Measurements from ENCODE around the gene TRMT1L. TPM values are rescaled to one million over a fixed set of nuclear protein-coding genes. Genes with fewer than 3 reads are reported as not detected.

The TRMT1L gene
- total and polyA plus RNA-seq, 9 donors = 8.0 to 24.9 (median 15.8) TPM

DNA sequence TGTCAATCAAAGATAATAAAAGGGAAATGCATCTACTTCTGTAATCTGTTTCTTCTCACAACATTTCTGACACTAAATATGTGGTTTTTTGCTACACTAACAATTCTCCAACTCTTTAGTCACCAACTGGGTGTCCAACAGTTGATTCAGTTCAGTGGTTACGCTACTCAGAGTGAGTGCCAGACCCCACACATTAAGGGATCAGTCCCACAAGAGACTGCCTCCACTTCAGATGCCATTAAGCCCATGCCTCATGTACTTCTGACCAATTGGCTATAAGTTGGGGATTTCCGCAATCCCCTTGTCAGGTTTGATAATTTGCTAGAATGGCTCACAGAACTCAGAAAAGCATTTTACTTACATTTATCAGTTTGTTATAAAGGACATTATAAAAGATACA is 83.0 kb downstream of the TRMT1L start:
- intact Hi-C loops (cut with DNase I) = no loop called here
- no peak for DNase-seq
- Histone ChIP-seq H3K27me3 (no peaks in the 10 kb centered on the region), H3K9me3 (no peaks in the 10 kb centered on the region), H3K27ac (no peak overlapping the region), H3K4me3 (no peak overlapping the region), H3K4me1 (ENCODE audit: insufficient read depth) (peaks cover 2% of the 10 kb centered on the region), H3K36me3 (no peaks in the 10 kb centered on the region)
- 94 to 100% (median 99%) methylated on average over 2 of the region's 2 CpGs for WGBS, 3 donors
- TF ChIP-seq, protein P1, sequence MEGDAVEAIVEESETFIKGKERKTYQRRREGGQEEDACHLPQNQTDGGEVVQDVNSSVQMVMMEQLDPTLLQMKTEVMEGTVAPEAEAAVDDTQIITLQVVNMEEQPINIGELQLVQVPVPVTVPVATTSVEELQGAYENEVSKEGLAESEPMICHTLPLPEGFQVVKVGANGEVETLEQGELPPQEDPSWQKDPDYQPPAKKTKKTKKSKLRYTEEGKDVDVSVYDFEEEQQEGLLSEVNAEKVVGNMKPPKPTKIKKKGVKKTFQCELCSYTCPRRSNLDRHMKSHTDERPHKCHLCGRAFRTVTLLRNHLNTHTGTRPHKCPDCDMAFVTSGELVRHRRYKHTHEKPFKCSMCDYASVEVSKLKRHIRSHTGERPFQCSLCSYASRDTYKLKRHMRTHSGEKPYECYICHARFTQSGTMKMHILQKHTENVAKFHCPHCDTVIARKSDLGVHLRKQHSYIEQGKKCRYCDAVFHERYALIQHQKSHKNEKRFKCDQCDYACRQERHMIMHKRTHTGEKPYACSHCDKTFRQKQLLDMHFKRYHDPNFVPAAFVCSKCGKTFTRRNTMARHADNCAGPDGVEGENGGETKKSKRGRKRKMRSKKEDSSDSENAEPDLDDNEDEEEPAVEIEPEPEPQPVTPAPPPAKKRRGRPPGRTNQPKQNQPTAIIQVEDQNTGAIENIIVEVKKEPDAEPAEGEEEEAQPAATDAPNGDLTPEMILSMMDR (IDR thresholded peaks at IDR 0.05) = no peak
- TF ChIP-seq EP300 (IDR thresholded peaks at IDR 0.05) (no peak), POLR2A (IDR thresholded peaks at IDR 0.05) (no peak)

DNA sequence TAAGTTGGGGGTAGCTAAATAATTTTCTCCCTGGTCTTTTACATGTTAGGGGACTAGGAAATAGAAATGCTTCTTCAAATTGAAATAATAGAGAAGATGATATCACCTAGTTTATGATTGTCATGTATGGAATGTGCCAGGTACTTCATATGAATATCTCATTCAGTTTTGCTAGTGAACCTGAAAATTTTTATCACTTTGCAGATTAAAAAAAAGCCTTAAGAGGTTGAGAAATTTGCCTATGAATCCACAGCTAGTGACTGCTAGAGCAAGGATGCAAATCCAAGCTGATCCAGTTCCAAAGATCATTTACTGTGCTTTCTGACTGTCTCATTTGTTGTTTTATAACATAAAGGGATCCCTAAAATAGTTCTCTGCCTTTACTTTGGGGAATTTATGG is 86.7 kb downstream of the TRMT1L start:
- Histone ChIP-seq H3K36me3 (no peaks in the 10 kb centered on the region), H3K4me1 (ENCODE audit: insufficient read depth) (peaks cover 2% of the 10 kb centered on the region), H3K27ac (no peak overlapping the region), H3K4me3 (no peak overlapping the region), H3K9me3 (no peaks in the 10 kb centered on the region), H3K27me3 (no peaks in the 10 kb centered on the region)
- TF ChIP-seq POLR2A (IDR thresholded peaks at IDR 0.05) (no peak), EP300 (IDR thresholded peaks at IDR 0.05) (no peak)
- TF ChIP-seq, protein P1 (IDR thresholded peaks at IDR 0.05) = no peak
- no peak for DNase-seq
- intact Hi-C loops (cut with DNase I) = no loop called here

DNA sequence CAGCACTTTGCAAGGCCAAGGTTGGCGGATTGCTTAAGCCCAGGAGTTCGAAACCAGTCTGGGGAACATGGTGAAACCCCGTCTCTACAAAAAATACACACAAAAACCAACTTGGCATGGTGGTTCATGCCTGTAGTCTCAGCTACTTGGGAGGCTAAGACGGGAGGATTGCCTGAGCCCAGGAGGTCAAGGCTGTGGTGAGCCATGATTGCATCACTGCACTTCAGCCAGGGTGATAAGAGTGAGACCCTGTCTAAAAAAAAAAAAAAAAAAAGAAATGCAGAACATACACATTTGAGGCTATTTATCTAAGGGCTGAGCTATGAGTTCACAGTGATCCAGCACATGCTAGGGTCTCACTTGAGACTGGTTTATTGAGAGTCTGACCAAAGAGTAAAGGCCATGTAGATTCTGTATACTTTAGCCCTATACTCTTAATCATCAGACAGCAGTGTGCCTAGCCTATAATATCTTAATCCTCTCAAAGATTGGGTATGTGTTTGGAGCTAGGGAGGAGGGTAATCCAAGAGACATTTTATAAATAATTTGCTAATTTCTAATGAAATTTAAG is 87.5 kb downstream of the TRMT1L start:
- WGBS, 3 donors = 74 to 82% (median 80%) methylated on average over 4 of the region's 4 CpGs
- Histone ChIP-seq H3K36me3 (no peaks in the 10 kb centered on the region), H3K9me3 (no peaks in the 10 kb centered on the region), H3K4me3 (no peak overlapping the region), H3K27me3 (no peaks in the 10 kb centered on the region), H3K4me1 (ENCODE audit: insufficient read depth) (peaks cover 2% of the 10 kb centered on the region), H3K27ac (no peak overlapping the region)
- intact Hi-C loops (cut with DNase I) = no loop called here
- TF ChIP-seq POLR2A (IDR thresholded peaks at IDR 0.05) (no peak), EP300 (IDR thresholded peaks at IDR 0.05) (no peak)
- TF ChIP-seq, protein P1 (IDR thresholded peaks at IDR 0.05) = no peak
- no peak for DNase-seq

DNA sequence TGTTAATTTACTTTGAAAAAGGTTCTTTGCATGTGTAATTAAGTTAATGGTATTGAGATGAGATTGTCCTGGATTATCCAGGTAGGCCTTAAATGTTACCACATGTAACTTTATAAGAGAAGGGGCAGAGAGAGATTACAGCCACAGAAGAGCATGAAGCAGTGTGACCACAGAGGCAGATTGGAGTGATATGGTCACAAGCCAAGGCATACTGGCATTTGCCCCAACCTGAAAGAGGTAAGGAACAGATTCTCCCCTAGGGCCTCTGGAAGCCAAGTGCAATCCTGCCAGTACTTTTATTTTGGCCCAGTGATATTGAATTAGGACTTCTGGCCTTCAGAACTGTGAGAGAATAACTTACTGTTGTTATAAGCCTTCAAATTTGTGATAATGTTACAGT is 88.4 kb downstream of the TRMT1L start:
- Histone ChIP-seq H3K27ac (no peak overlapping the region), H3K27me3 (no peaks in the 10 kb centered on the region), H3K4me3 (no peak overlapping the region), H3K36me3 (no peaks in the 10 kb centered on the region), H3K4me1 (ENCODE audit: insufficient read depth) (peaks cover 2% of the 10 kb centered on the region), H3K9me3 (no peaks in the 10 kb centered on the region)
- no peak for DNase-seq
- intact Hi-C loops (cut with DNase I) = no loop called here
- TF ChIP-seq, protein P1 (IDR thresholded peaks at IDR 0.05) = no peak
- TF ChIP-seq EP300 (IDR thresholded peaks at IDR 0.05) (no peak), POLR2A (IDR thresholded peaks at IDR 0.05) (no peak)

Other genes starting within 250 kb of the TRMT1L start
- gene NIBAN1, start 182.4 kb downstream of the TRMT1L start, total RNA-seq = 10 to 100 TPM in 2 of 7 donors, 1 to 10 TPM in 5; 1.7 to 17.5 (median 7.5) TPM
- 10 to 100 TPM in 1 of 2 donors, 1 to 10 TPM in 1; 4.8 to 51.9 TPM for gene NIBAN1, start 182.4 kb downstream of the TRMT1L start, polyA plus RNA-seq
- gene RNF2, start 111.4 kb downstream of the TRMT1L start, total RNA-seq = 10 to 100 TPM; 11.0 to 29.6 (median 21.3) TPM
- gene RNF2, start 111.4 kb downstream of the TRMT1L start, polyA plus RNA-seq = 10 to 100 TPM in 1 of 2 donors, 1 to 10 TPM in 1; 7.0 to 19.7 TPM
- 10 to 100 TPM in 2 of 7 donors, 1 to 10 TPM in 5; 7.8 to 16.6 (median 9.4) TPM for gene SWT1, start 214 bp upstream of the TRMT1L start, total RNA-seq
- 1 to 10 TPM; 3.3 to 5.9 TPM for gene SWT1, start 214 bp upstream of the TRMT1L start, polyA plus RNA-seq
- 10 to 100 TPM; 31.2 to 73.9 (median 54.2) TPM for gene IVNS1ABP, start 160.3 kb upstream of the TRMT1L start, total RNA-seq
- gene IVNS1ABP, start 160.3 kb upstream of the TRMT1L start, polyA plus RNA-seq = 10 to 100 TPM; 40.2 to 57.3 TPM

Data from ovary (tissue), 9 donors.